WERI-Rb-1 (cell line): ENCODE measurements around the gene SIGLEC9.

Experiments used
- DNase-seq: peaks from one replicate; pipeline ENCODE4 v3.0.0-alpha.2; 2020
- H3K27ac ChIP-seq: fragments of 250-450 bp; sonication (Bioruptor Pico); 2 replicates; pipeline ENCODE4 v1.5.1; 2020; ENCODE audit warnings: mild to moderate bottlenecking, moderate library complexity
- H3K27me3 ChIP-seq: fragments of 250-450 bp; sonication (Bioruptor Pico); 2 replicates; pipeline ENCODE4 v1.5.1; 2021; ENCODE audit warnings: mild to moderate bottlenecking, low read depth, moderate library complexity; ENCODE audit not compliant: insufficient read depth, severe bottlenecking
- H3K36me3 ChIP-seq: fragments of 250-450 bp; sonication (Bioruptor Pico); 2 replicates; pipeline ENCODE4 v1.5.1; 2020; ENCODE audit warnings: mild to moderate bottlenecking, moderate library complexity
- H3K4me3 ChIP-seq: 2 replicates; pipeline ENCODE4 v1.5.1; 2011; ENCODE audit warnings: low read depth, mild to moderate bottlenecking, control low read depth, low read length
- H3K9me3 ChIP-seq: fragments of 250-450 bp; sonication (Bioruptor Pico); 2 replicates; pipeline ENCODE4 v1.5.1; 2021; ENCODE audit warnings: mild to moderate bottlenecking, moderate library complexity; ENCODE audit not compliant: severe bottlenecking
- TF ChIP-seq, protein P1 (sequence below): IDR thresholded peaks from 2 replicates; pipeline ENCODE4 v1.5.1; 2011; ENCODE audit warnings: low read depth, mild to moderate bottlenecking, control low read depth, inconsistent platforms, low read length

SIGLEC9 gene

DNA sequence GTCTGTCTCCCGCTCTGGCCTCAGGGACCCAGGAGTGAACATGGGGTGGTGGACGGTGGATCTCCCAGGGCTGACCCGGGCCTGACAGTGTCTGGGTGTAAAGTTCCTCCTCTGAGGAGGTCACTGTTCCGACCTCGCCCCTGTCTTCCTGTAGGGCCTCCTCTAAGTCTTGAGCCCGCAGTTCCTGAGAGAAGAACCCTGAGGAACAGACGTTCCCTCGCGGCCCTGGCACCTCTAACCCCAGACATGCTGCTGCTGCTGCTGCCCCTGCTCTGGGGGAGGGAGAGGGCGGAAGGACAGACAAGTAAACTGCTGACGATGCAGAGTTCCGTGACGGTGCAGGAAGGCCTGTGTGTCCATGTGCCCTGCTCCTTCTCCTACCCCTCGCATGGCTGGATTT lies at the start of gene SIGLEC9:
TSS of gene SIGLEC9 (plus strand) at position 178 of the 400 bp plus-strand sequence. CDS start at position 247, 69 bp downstream.
- no peak for DNase-seq
- Histone ChIP-seq H3K27me3 (peaks cover 87% of the 10 kb centered on the region), H3K27ac (no peak within 1 kb of the TSS), H3K4me3 (no peak within 1 kb of the TSS), H3K9me3 (no peaks in the 10 kb centered on the region), H3K36me3 (no peaks in the 10 kb centered on the region)
- TF ChIP-seq, protein P1, sequence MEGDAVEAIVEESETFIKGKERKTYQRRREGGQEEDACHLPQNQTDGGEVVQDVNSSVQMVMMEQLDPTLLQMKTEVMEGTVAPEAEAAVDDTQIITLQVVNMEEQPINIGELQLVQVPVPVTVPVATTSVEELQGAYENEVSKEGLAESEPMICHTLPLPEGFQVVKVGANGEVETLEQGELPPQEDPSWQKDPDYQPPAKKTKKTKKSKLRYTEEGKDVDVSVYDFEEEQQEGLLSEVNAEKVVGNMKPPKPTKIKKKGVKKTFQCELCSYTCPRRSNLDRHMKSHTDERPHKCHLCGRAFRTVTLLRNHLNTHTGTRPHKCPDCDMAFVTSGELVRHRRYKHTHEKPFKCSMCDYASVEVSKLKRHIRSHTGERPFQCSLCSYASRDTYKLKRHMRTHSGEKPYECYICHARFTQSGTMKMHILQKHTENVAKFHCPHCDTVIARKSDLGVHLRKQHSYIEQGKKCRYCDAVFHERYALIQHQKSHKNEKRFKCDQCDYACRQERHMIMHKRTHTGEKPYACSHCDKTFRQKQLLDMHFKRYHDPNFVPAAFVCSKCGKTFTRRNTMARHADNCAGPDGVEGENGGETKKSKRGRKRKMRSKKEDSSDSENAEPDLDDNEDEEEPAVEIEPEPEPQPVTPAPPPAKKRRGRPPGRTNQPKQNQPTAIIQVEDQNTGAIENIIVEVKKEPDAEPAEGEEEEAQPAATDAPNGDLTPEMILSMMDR: no peak

DNA sequence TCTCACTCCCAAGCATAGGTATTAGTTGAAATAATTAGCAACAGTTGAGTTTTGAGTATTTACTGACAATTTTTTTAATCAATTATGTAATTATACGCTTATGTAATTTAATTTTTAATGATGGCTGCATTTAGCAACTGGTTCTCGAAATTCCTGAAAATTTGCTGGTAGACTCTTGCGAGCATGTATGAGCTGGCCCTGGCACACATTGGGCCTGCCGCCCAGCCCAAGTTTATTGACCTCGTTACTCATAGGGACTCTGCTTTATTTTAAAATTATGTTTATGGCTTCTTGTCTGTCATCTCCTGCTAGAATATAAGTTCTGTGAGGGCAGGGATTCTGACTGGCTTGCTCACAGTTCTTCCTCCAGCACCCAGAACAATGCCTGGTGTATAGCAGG lies 48.7 kb upstream of the SIGLEC9 start:
- no peak overlapping the region for H3K4me3 ChIP-seq
- H3K27ac ChIP-seq: no peak overlapping the region
- H3K9me3 ChIP-seq: peaks cover 12% of the 10 kb centered on the region
- no peak for DNase-seq
- H3K27me3 ChIP-seq: peaks cover 81% of the 10 kb centered on the region
- TF ChIP-seq, protein P1: no peak
- H3K36me3 ChIP-seq: no peaks in the 10 kb centered on the region

DNA sequence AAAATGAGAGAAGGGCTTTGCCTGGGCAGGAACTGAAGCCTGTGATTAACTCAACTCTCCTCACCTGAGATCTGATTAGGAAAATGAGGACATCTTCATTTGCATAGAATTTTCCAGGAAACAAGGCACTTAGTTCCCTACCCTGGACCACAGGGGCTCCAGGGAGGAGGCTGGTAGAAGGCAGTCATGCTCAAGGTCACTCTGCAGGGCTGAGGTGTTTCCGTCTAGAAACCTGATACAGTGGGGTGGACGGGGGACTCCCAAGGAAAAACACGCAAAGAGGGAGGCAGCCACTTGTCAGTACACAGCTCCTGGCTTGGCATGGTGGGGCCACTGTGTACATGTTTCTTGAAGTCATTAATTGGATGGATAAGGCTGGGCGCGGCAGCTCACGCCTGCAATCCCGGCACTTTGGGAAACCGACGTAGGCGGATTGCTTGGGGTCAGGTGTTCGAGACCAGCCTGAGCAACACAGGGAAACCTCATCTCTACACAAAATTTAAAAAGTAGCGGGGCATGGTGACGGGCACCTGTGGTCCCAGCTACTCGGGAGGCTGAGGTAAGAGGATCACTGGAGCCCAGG lies 48.0 kb upstream of the SIGLEC9 start:
- Histone ChIP-seq H3K27ac (no peak overlapping the region), H3K9me3 (peaks cover 12% of the 10 kb centered on the region), H3K36me3 (no peaks in the 10 kb centered on the region), H3K4me3 (no peak overlapping the region), H3K27me3 (peaks cover 81% of the 10 kb centered on the region)
- DNase-seq: no peak
- TF ChIP-seq, protein P1: no peak

DNA sequence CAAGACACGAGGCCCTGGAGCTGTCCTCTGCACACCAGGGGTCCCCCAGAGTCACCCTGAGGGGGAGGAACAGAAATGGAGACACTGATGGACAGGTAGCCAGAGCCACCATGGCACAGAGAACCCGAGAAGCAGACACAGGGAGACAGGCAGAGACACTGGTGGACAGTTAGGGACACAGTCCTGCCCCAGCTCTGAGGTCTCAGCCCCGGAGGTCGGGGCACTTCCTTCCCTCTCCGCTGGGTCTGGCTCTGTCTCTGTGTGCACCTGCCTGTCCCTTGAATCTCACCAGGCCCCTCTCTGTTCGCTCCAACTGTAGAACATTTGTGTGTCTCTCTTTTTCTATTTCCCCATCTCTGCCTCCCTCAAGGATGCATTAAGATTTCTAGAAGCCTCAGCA lies 46.6 kb upstream of the SIGLEC9 start:
- TF ChIP-seq, protein P1: no peak
- Histone ChIP-seq H3K27me3 (peaks cover 81% of the 10 kb centered on the region), H3K9me3 (peaks cover 10% of the 10 kb centered on the region), H3K36me3 (no peaks in the 10 kb centered on the region), H3K4me3 (no peak overlapping the region), H3K27ac (no peak overlapping the region)
- no peak for DNase-seq

DNA sequence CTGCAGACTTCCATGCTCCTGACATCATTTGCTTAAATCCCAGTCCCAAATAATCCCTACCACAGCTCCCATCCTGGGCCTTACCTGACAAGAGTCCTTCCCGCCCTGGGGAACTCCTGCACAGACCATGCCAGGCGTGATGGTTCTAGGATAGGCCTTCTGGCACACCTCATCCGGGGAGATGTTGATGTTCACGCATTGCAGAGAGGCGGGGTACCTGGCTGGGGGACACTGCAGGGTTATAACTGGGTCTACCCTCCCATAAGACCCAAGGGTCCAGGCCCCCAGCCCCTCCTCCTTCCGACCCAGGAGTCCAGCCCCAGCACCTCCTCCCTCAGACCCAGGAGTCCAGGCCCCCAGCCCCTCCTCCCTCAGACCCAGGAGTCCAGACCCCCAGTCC lies 46.0 kb upstream of the SIGLEC9 start:
- no peak for DNase-seq
- Histone ChIP-seq H3K4me3 (no peak overlapping the region), H3K36me3 (no peaks in the 10 kb centered on the region), H3K27ac (no peak overlapping the region), H3K27me3 (peaks cover 83% of the 10 kb centered on the region), H3K9me3 (peaks cover 5% of the 10 kb centered on the region)
- TF ChIP-seq, protein P1: no peak
